Stimulated activated CD8-positive, alpha-beta memory T cell treated with anti-CD3 and anti-CD28 coated beads, Interleukin-2, amount 100 ng/mL, for 48 hours (primary cell): ENCODE measurements around the gene KISS1R.
"Not testable (repeated sequence)": the region's sequence is repeated elsewhere in the genome, so short reads cannot be mapped to it uniquely, and the experiment has no call there.

Source experiments
- DNase-seq, 2 donors: peaks; one replicate each; pipeline ENCODE4 v3.0.0-alpha.2; 2020; ENCODE audit warnings: low read depth in 2 of 2

KISS1R gene

GRCh38 chr19:953445-954271 lies 36.5 kb downstream of the KISS1R start:
- no peak for DNase-seq

- no peak for DNase-seq
Measured at GRCh38 chr19:954272-954671, 37.1 kb downstream of the KISS1R start.

GRCh38 chr19:954672-955494 lies 37.8 kb downstream of the KISS1R start:
- DNase-seq, result no peak

GRCh38 chr19:955803-956765 lies 39.0 kb downstream of the KISS1R start:
- no peak for DNase-seq

GRCh38 chr19:956766-957440 lies 39.8 kb downstream of the KISS1R start:
- no peak for DNase-seq

GRCh38 chr19:957578-957977 lies 40.4 kb downstream of the KISS1R start:
- DNase-seq, result not testable (repeated sequence)

- peak; percentile 33 to 37 for DNase-seq
Measured at GRCh38 chr19:958967-959855, 42.1 kb downstream of the KISS1R start.

GRCh38 chr19:960020-960419 lies 42.9 kb downstream of the KISS1R start:
- DNase-seq, result no peak

GRCh38 chr19:960601-960938 lies 43.4 kb downstream of the KISS1R start:
- DNase-seq, result no peak

- no peak for DNase-seq
Measured at GRCh38 chr19:961866-962620, 44.9 kb downstream of the KISS1R start.

GRCh38 chr19:962683-963400 lies 45.7 kb downstream of the KISS1R start:
- DNase-seq, result no peak

GRCh38 chr19:963486-963951 lies 46.4 kb downstream of the KISS1R start:
- no peak for DNase-seq

GRCh38 chr19:964116-964520 lies 47.0 kb downstream of the KISS1R start:
- no peak for DNase-seq

GRCh38 chr19:964761-965694 lies 47.9 kb downstream of the KISS1R start:
- DNase-seq, result no peak

- no peak for DNase-seq
Measured at GRCh38 chr19:966485-967088, 49.5 kb downstream of the KISS1R start.
